Activated T-cell treated with anti-CD3 and anti-CD28 coated beads for 24 hours (primary cell): ENCODE results near the gene C11orf71.

Experiments
- DNase-seq: peaks from one replicate; pipeline ENCODE4 v3.0.0-alpha.2; 2020; ENCODE audit warnings: low read depth

C11orf71 gene

DNA sequence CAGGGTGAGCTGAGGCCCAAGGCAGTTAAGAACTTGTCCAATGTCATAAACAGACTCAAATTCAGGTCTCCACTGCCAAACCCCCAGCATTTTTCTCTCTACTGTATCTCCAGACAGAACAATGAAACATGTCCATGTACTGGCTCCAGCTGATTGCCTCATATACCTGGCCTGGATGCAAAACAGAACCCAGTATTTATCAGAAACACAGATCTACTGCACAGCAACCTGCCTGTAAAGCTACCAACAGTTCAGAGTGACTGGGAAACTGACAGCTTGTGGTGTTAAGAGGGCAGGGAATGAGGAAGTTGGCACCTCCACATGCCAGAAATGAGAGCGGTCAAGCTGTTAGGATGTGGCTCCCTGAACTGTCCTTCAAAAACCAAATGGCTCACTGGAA, 41.6 kb downstream of the C11orf71 start:
- DNase-seq, result no peak

DNA sequence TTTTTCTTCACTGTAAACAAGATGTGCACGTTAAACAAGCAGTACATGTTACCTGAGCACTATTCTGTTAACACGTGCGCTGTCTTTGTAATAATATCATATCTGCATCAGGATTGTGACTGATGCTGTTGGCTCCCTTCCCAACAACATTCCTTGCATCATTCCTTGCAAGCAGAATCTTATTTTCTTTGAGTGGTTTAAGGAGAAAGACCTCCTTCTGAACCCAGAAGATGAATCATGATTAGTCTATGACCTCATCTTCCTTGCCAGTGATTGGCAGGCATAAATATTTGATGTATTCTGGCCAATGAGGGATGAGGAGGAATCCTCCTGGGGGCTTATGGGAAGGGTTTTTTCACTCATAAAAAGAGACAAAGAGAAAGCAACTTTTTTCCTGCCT, 46.2 kb downstream of the C11orf71 start:
- DNase-seq, result no peak

DNA sequence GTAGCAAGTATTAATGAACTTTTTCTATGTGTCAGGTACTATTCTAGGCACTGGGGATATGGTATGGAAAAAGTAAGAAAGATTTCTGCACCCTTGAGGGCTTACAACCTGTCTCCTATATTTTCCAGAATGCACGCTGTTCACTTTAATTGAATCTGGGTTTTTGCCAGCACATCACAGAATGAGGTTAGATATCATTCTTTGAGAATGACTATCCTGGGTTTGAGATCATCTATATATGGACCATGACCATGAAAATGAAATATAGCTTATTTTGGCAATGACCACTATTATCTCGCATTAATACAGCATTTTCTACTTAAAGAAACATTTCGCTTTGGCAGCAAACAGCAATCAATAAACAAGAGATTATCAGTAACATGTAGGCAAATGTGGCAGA, 46.9 kb downstream of the C11orf71 start:
- DNase-seq, result no peak

DNA sequence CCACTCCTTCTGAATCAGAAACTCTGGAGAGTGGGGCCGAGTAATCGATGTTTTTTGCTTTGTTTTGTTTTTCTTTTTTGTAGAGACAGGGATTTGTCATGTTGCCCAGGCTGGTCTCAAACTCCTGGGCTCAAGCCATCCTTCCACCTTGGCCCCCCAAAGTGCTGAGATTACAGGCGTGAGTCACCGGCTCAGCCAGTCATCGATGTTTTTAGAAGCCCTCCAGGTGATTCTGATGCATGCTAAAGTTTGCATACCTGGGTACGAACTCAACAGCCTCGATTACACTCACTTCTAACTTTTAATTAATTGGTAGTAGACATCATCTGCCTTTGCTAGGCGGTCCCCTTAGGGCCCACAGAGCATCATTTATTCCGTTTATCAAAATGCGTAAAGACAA, 50.3 kb downstream of the C11orf71 start:
- DNase-seq, result no peak
